Measurements from ENCODE around the gene ME3. TPM values are rescaled to one million over a fixed set of nuclear protein-coding genes. Genes with fewer than 3 reads are reported as not detected.

ME3 gene
- total RNA-seq, 1 experiment from 2014 or later = 0.30 TPM

DNA sequence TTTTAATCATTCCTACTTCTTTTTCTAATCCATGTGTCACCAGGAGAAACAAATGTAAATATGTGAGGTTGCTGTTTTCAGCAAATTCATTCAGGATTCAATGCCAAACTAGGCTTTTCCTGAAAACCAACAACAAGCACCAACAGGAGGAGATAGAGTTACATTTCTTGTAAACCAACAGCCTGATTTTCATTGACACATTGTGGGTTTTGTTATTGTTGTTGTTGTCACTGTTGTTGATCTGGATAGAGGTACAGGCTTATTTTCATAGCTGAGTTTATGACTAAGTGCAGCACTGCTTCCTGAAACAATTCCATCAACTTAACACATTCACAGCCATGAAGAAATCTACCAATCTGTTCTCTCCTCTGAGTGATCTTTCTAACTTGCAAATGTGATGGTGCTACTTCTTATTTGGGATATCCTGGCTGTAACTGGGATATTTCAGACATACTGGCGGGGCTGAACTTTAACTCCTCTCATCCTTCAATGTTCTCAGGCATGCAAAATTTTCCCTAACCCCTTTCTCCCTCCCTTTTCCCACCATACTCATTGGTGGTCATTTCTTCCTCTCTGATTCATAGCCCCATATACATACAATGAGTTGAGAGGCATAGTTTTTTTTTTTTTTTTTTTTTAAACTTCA, 65.5 kb downstream of the ME3 start:
- Histone ChIP-seq H3K9ac (ENCODE audit: low read length) (no peak overlapping the region), H3K79me2 (ENCODE audit: insufficient read depth, low read length) (no peaks in the 10 kb centered on the region), H3K9me3 (ENCODE audit: control insufficient read depth in 1 of 2, insufficient read depth in 1 of 2, low read depth in 1 of 2, low read length in 2 of 2) (no peaks in the 10 kb centered on the region), H3K4me1 (ENCODE audit: control insufficient read depth in 1 of 2, insufficient read depth in 2 of 2, low read length in 2 of 2) (peaks cover 0 to 7% of the 10 kb centered on the region in 2 experiments; a peak in 1 of 4 replicates), H3K27ac (ENCODE audit: low read depth, low read length) (no peak overlapping the region), H3K36me3 (ENCODE audit: control insufficient read depth in 1 of 2, insufficient read depth in 2 of 2, low read length in 2 of 2) (no peaks in the 10 kb centered on the region), H3K4me2 (ENCODE audit: low read length) (no peak overlapping the region), H4K20me1 (ENCODE audit: insufficient read depth) (no peaks in the 10 kb centered on the region), H3K9me2 (ENCODE audit: insufficient read depth) (no peaks in the 10 kb centered on the region), H3K4me3 (replicated peaks in 1 of 2; ENCODE audit: low read depth in 1 of 2, low read length in 2 of 2) (no peak overlapping the region), H3K27me3 (ENCODE audit: insufficient read depth, low read length) (no peaks in the 10 kb centered on the region), H2AFZ (ENCODE audit: low read depth, low read length, poor library complexity, severe bottlenecking) (peak overlapping the region; percentile 3)
- ATAC-seq (no peak), DNase-seq (ENCODE audit: low read depth, low spot score) (no peak)
- intact Hi-C loops (cut with micrococcal nuclease) = loop anchor here (5.0 to 10.0 kb wide), 2 partner anchors 195 to 752 kb away; partner anchors contain the start of genes CCDC83 and PRSS23
- POLR2A ChIA-PET = no interaction called here
- RAD21 ChIA-PET (ENCODE audit: low non-redundant PET in 1 of 2, low total read pairs in 2 of 2, uncharacterized antibody in 2 of 2, unreplicated experiment in 2 of 2) = no interaction called here
- BruUV-seq (replicated peaks) = no TSS peak
- TF ChIP-seq, protein P1, sequence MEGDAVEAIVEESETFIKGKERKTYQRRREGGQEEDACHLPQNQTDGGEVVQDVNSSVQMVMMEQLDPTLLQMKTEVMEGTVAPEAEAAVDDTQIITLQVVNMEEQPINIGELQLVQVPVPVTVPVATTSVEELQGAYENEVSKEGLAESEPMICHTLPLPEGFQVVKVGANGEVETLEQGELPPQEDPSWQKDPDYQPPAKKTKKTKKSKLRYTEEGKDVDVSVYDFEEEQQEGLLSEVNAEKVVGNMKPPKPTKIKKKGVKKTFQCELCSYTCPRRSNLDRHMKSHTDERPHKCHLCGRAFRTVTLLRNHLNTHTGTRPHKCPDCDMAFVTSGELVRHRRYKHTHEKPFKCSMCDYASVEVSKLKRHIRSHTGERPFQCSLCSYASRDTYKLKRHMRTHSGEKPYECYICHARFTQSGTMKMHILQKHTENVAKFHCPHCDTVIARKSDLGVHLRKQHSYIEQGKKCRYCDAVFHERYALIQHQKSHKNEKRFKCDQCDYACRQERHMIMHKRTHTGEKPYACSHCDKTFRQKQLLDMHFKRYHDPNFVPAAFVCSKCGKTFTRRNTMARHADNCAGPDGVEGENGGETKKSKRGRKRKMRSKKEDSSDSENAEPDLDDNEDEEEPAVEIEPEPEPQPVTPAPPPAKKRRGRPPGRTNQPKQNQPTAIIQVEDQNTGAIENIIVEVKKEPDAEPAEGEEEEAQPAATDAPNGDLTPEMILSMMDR (IDR thresholded peaks at IDR 0.05 in 2 of 3, conservative IDR thresholded peaks at IDR 0.05 in 1 of 3; ENCODE audit: borderline replicate concordance in 1 of 3, insufficient read depth in 1 of 3, low read depth in 2 of 3, low read length in 2 of 3) = peak in 2 of 3 experiments; percentile 2 to 11; a peak in 1 of 6 replicates
- TF ChIP-seq FOSL1 (IDR thresholded peaks at IDR 0.05; ENCODE audit: low read depth) (no peak), SP1 (IDR thresholded peaks at IDR 0.05; ENCODE audit: low read depth) (no peak), EZH2 (IDR thresholded peaks at IDR 0.05) (no peak)
- CTCF ChIA-PET = interaction anchor here (0.9 to 2.9 kb wide), 3 partner anchors 187 to 205 kb away, joined by 3 to 14 read pairs (median 5); no protein-coding TSS in a partner anchor

DNA sequence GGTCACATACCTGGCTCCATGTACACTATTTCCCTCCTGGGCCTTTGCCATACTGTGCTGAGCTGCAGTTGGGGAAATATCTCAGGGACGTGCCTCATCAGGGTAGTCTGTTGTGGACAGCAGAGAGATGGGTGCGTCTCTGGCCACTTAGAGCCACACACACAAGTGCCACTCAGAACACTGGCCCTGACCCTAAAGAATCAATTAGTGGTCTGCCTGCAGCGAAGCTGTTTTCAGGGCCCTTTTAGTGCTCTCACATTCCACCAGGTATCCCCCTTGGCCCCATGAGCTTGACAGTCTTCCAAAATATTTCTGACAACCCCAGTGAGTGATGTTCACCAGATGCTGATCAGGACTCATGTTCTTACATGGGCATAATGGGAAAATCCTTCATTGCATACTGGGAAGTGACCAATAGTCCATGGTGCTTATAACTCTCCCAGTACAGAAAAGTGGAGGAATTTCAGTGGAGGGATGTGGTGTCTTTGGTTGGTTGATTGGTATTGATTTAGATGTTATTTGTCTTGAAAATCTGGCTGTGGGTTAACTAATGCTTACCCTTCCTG, 66.1 kb downstream of the ME3 start:
- Histone ChIP-seq H3K27me3 (ENCODE audit: insufficient read depth, low read length) (no peaks in the 10 kb centered on the region), H3K9me2 (ENCODE audit: insufficient read depth) (no peaks in the 10 kb centered on the region), H4K20me1 (ENCODE audit: insufficient read depth) (no peaks in the 10 kb centered on the region), H2AFZ (ENCODE audit: low read depth, low read length, poor library complexity, severe bottlenecking) (peak overlapping the region; percentile 3), H3K27ac (ENCODE audit: low read depth, low read length) (no peak overlapping the region), H3K9ac (ENCODE audit: low read length) (no peak overlapping the region), H3K79me2 (ENCODE audit: insufficient read depth, low read length) (no peaks in the 10 kb centered on the region), H3K4me1 (ENCODE audit: control insufficient read depth in 1 of 2, insufficient read depth in 2 of 2, low read length in 2 of 2) (peaks cover 0 to 7% of the 10 kb centered on the region in 2 experiments; a peak in 1 of 4 replicates), H3K4me2 (ENCODE audit: low read length) (no peak overlapping the region), H3K9me3 (ENCODE audit: control insufficient read depth in 1 of 2, insufficient read depth in 1 of 2, low read depth in 1 of 2, low read length in 2 of 2) (no peaks in the 10 kb centered on the region), H3K36me3 (ENCODE audit: control insufficient read depth in 1 of 2, insufficient read depth in 2 of 2, low read length in 2 of 2) (no peaks in the 10 kb centered on the region), H3K4me3 (replicated peaks in 1 of 2; ENCODE audit: low read depth in 1 of 2, low read length in 2 of 2) (no peak overlapping the region)
- TF ChIP-seq ZFX (IDR thresholded peaks at IDR 0.05) = no peak
- no peak for TF ChIP-seq EGR1 (IDR thresholded peaks at IDR 0.05; ENCODE audit: low read depth)
- no peak for TF ChIP-seq EZH2phosphoT487 (IDR thresholded peaks at IDR 0.05; ENCODE audit: borderline replicate concordance)
- no peak for TF ChIP-seq CBX3 (IDR thresholded peaks at IDR 0.05; ENCODE audit: low read depth)
- no peak for TF ChIP-seq RAD21 (IDR thresholded peaks at IDR 0.05; ENCODE audit: low read depth)
- TF ChIP-seq SP1 (IDR thresholded peaks at IDR 0.05; ENCODE audit: low read depth) = no peak
- TF ChIP-seq, protein P2, sequence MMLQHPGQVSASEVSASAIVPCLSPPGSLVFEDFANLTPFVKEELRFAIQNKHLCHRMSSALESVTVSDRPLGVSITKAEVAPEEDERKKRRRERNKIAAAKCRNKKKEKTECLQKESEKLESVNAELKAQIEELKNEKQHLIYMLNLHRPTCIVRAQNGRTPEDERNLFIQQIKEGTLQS (IDR thresholded peaks at IDR 0.05) = no peak
- no peak for TF ChIP-seq YY1 (IDR thresholded peaks at IDR 0.05; ENCODE audit: extremely low read depth, insufficient replicate concordance, low read depth, low read length)
- TF ChIP-seq POLR2AphosphoS5 (IDR thresholded peaks at IDR 0.05; ENCODE audit: low read depth, low read length) = no peak
- TF ChIP-seq, protein P1 (IDR thresholded peaks at IDR 0.05 in 2 of 3, conservative IDR thresholded peaks at IDR 0.05 in 1 of 3; ENCODE audit: borderline replicate concordance in 1 of 3, insufficient read depth in 1 of 3, low read depth in 2 of 3, low read length in 2 of 3) = no peak
- POLR2A ChIA-PET = no interaction called here
- intact Hi-C loops (cut with micrococcal nuclease) = loop anchor here (5.0 to 10.0 kb wide), 2 partner anchors 196 to 752 kb away; partner anchors contain the start of genes CCDC83 and PRSS23
- ATAC-seq (no peak), DNase-seq (ENCODE audit: low read depth, low spot score) (no peak)
- CTCF ChIA-PET = interaction anchor here (0.6 to 0.9 kb wide), 2 partner anchors 35 to 193 kb away, joined by 3 read pairs; no protein-coding TSS in a partner anchor
- no TSS peak for BruUV-seq (replicated peaks)
- RAD21 ChIA-PET (ENCODE audit: low non-redundant PET in 1 of 2, low total read pairs in 2 of 2, uncharacterized antibody in 2 of 2, unreplicated experiment in 2 of 2) = no interaction called here

All from HCT116 (cell line).